GM18519 (cell line): Measurements from ENCODE around the gene RPL29.
"Not testable (repeated sequence)": the region's sequence is repeated elsewhere in the genome, so short reads cannot be mapped to it uniquely, and the experiment has no call there.

Experiments
- ATAC-seq: cut with Tn5 transposase; IDR thresholded peaks from one replicate; pipeline ENCODE4 v1.9.1; 2021; ENCODE audit warnings: mild to moderate bottlenecking, moderate library complexity; ENCODE audit not compliant: unreplicated experiment, low FRiP score

Gene RPL29

GRCh38 chr3:51995346-51996163 lies at the start of gene RPL29:
Gene RPL29, minus strand, starts transcription at chr3:51995895. Its CDS starts 434 bp downstream, at chr3:51995461.
- peak; percentile 59 for ATAC-seq

- no peak for ATAC-seq
Observed at GRCh38 chr3:52044869-52045619, 49.3 kb upstream of the RPL29 start.

GRCh38 chr3:52043750-52044149 lies 48.1 kb upstream of the RPL29 start:
- no peak for ATAC-seq

GRCh38 chr3:52043039-52043438 lies 47.3 kb upstream of the RPL29 start:
- ATAC-seq, result not testable (repeated sequence)

- ATAC-seq, result no peak
Observed at GRCh38 chr3:52041118-52041731, 45.5 kb upstream of the RPL29 start.

GRCh38 chr3:52040600-52040999 lies 44.9 kb upstream of the RPL29 start:
- ATAC-seq, result no peak

GRCh38 chr3:52039846-52040245 lies 44.2 kb upstream of the RPL29 start:
- no peak for ATAC-seq

- no peak for ATAC-seq
Observed at GRCh38 chr3:52039426-52039825, 43.7 kb upstream of the RPL29 start.

GRCh38 chr3:52038227-52038626 lies 42.5 kb upstream of the RPL29 start:
- ATAC-seq, result no peak

GRCh38 chr3:52037291-52037690 lies 41.6 kb upstream of the RPL29 start:
- no peak for ATAC-seq

GRCh38 chr3:52036829-52037228 lies 41.1 kb upstream of the RPL29 start:
- no peak for ATAC-seq

- no peak for ATAC-seq
Observed at GRCh38 chr3:52036222-52036694, 40.6 kb upstream of the RPL29 start.

- no peak for ATAC-seq
Observed at GRCh38 chr3:52034651-52035050, 39.0 kb upstream of the RPL29 start.

- no peak for ATAC-seq
Observed at GRCh38 chr3:52034212-52034611, 38.5 kb upstream of the RPL29 start.

GRCh38 chr3:52033748-52034147 lies 38.1 kb upstream of the RPL29 start:
- ATAC-seq, result not testable (repeated sequence)

GRCh38 chr3:52032702-52033408 lies 37.2 kb upstream of the RPL29 start:
- ATAC-seq, result no peak

- ATAC-seq, result no peak
Observed at GRCh38 chr3:52031896-52032295, 36.2 kb upstream of the RPL29 start.

- ATAC-seq, result no peak
Observed at GRCh38 chr3:52030714-52031310, 35.1 kb upstream of the RPL29 start.

GRCh38 chr3:52029535-52029934 lies 33.8 kb upstream of the RPL29 start:
- ATAC-seq, result no peak

GRCh38 chr3:52029053-52029452 lies 33.4 kb upstream of the RPL29 start:
- ATAC-seq, result no peak
